H1 (cell line): ENCODE results near the gene ZKSCAN8. TPM values are rescaled to one million over a fixed set of nuclear protein-coding genes. Genes with fewer than 3 reads are reported as not detected.

Experiments used
- ATF2 ChIP-seq: IDR thresholded peaks from 2 replicates; pipeline ENCODE4 v1.6.1; 2012; ENCODE audit warnings: low read length, inconsistent platforms
- CHD7 ChIP-seq: fragments of 300-600 bp; sonication (generic); IDR thresholded peaks from 2 replicates; pipeline ENCODE4 v1.7.1; 2012; ENCODE audit warnings: low read length, moderate library complexity, mild to moderate bottlenecking, inconsistent platforms; ENCODE audit not compliant: insufficient replicate concordance
- EGR1 ChIP-seq: IDR thresholded peaks from 2 replicates; pipeline ENCODE4 v1.6.1; 2011; ENCODE audit warnings: low read depth, low read length, borderline replicate concordance
- JUN ChIP-seq: IDR thresholded peaks from 2 replicates; pipeline ENCODE4 v1.6.1; 2011; ENCODE audit warnings: low read depth, mild to moderate bottlenecking, improper control_type of control experiment, low read length
- polyA plus RNA-seq, 7 experiments: library from polyadenylated mRNA; depleted of rRNA in 3 of 7; stranded (reverse) in 5 of 7; unstranded in 2 of 7; fragments of >200 nt in 5 of 7; fragments of 200-250 nt in 2 of 7; gene quantifications; 1 replicate in 5 of 7; 2 replicates in 1 of 7; 4 replicates in 1 of 7; pipeline versions ENCODE4 v1.2.1 to v1.2.3, GENCODE V29; 2011 to 2013; ENCODE audit warnings: missing spikeins in 2 of 7, mixed read lengths in 2 of 7
- total RNA-seq: library from RNA; stranded (reverse); fragmentation: NEBNext Ultra II Directional; extraction: Animal tissue kit (Norgen Biotek cat#: 25700); gene quantifications from 2 replicates; pipeline ENCODE4 v1.2.1, GENCODE V29; 2021

ZKSCAN8 gene
- total and polyA plus RNA-seq, 2 of the 8 experiments (the other 6 are each of a cell fraction or from before 2014, with no cell fraction given): 10.7 to 24.1 TPM

GRCh38 chr6:28200020-28200419, 58.3 kb downstream of the ZKSCAN8 start (continued):
- TF ChIP-seq CHD7 (no peak), ATF2 (no peak), JUN (no peak), EGR1 (no peak)
